ENCODE results near the gene MKI67.

Gene MKI67

DNA sequence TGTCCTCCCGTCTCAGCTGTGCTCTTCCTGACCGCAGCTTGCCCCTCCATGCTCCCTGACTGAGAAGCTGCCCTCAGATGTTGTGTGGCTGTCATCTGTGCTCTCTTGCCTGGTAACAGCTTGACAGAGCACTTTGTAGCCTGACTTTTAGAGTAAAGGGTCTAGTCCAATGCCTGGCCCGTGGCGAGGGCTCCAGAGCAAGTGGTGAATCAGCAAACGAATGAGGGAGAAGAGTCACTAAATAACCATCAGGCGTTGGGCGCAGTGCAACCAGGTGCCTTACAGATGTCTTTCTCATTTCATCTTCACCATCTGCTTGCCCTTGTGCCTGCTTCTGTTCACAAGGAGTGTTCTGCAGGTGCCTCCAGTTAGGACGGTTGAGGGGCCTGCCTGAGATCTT, 45.6 kb downstream of the MKI67 start:
- DNase-seq: no peak

DNA sequence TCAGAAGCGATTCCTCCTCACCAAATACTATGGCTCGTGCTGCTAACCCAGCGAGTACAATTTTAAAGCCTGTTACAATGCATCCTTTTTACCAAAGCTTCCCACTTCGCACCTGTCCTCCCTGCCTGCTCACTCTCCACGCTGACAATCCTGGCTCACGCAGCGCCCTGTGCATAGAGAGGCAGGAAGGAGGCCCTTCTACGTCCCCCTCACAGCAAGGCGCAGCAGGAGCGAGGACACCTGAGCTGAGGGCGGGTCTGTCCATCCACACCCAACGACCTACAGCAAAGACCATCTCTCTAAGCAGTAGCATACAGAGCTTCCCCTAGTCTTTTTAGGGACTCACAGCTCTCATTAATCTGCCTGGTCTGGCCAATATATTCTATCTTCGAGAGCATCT, 46.0 kb downstream of the MKI67 start:
- DNase-seq: no peak

GRCh38 chr10:128078136-128078969, 47.9 kb downstream of the MKI67 start:
- no peak for DNase-seq

- no peak for DNase-seq
These were observed 48.9 kb downstream of the MKI67 start for GRCh38 chr10:128077155-128077875.

DNA sequence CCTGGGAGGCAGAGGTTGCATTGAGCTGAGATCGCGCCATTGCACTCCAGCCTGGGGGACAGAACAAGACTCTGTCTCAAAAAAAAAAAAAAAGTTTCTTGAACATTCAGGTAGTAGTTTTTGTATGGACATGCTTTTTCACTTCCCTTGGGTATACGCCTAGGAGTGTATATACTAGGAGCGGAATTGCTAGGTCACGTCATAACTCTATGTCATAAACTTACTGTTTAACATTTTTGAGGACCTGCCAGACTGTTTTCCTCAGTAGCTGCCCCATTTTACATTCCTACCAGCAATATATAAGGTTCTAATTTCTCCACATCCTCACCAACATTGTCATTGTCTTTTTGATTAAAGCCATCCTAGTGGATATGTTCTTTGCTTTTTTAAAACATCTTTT, 51.6 kb downstream of the MKI67 start:
- no peak for DNase-seq

DNA sequence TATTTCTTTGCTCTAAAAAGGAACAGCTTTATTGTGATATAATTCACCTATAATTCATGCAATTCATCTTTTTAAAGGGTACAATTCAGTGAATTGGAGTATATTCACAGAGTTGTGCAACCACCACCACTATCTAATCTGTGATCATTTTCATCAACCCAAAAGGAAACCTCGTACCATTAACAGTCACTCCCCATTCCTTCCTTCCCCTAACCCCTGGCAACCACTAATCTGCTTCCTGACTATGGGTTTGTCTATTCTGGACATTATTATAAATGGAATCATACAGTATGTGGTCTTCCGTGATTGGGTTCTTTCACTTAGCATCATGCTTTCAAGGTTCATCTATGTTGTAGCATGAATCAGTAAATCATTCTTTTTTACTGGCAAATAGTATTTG, 52.3 kb downstream of the MKI67 start:
- no peak for DNase-seq

DNA sequence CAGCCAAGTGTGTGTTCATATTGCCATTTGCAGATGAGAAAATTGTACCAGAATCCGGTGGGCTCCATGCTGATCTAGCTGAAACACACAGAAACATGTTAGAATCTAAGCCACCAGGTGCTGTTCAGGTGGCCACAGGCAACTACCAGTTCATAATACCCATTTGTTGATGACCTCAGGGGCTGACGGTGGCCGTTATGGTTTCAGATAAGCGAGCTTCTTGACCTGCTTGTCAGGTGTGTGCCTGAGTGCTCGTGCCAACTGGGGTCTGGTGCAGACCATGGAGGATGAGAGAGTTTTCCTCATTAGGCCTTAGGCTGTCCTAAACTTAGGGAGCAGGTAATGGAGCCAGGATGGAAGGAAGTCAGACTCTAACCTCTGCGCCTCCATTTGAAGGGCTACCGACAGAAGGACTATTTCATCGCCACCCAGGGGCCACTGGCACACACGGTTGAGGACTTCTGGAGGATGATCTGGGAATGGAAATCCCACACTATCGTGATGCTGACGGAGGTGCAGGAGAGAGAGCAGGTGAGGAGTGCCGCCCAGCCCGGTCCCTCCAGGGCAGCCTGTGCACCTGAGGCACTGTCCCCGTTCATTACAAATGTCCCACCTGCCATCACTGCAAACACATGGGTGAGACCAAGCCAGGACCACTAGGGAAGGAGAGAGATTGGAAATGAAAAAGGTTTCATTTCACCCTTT, 53.1 kb downstream of the MKI67 start:
- DNase-seq: no peak

DNA sequence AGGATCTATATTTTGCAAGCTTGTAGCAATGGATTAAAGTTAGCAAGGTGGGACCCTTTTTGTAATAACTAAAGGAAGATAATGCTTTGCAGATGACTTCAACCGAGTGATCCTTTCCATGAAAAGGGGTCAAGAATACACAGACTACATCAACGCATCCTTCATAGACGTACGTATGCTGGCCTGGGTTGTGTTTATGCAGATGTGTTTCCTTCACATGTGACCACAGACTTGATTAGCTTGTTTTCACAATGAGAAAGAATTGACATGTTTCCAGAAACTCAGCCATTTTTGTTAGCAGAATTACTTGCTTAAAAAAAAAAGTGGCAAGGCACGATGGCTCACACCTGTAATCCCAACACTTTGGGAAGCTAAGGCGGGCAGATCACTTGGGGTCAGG, 54.2 kb downstream of the MKI67 start:
- DNase-seq: no peak

DNA sequence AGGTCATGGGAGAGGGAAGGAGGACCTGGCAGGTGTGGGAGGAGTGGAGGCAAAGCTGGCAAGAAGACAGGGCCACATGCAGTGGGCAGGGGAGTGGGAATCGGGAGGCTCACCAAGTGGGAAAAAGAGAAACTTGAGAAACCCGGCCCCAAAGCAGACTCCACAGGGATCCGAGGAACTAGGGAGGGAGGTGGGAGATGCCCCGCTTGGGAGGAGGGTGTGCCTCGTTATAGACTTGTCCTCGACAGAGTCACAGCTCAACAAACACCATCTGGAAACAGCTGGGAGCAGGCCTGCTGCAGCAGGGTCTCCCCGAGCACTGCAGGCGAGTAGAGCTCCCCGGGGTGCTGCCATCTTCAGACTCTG, 54.8 kb downstream of the MKI67 start:
- no peak for DNase-seq

DNA sequence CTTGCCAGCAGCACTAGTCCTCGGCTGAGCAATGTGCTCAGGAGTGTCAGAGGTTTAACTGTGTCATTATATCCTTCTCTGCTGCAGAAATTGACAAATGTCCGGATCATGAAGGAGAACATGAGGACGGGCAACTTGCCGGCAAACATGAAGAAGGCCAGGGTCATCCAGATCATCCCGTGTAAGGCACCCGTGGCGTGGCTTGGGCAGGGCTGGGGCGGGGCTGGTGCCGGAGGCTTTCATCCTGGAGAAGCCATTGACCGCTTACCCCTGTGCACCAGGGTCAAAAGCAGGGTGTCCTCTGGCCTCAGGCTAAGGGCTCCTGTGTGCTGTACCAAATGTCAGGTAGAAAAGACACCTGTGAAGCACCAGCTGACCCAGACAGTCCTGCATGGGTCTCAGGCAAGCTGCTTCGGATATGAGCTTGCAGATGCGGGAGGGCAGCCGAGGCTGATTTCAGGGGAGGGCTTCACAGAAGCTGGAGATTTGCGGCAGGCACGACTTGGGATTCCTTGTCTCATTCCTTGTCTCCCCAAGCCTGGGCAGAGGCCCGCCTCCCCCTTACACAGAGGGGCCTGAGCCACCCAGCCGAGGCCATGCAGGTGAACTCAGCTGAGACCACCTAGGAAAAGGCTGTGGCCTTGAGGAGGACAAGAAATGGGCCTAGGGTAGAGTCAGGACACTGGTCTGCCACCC, 55.4 kb downstream of the MKI67 start:
- no peak for DNase-seq

DNA sequence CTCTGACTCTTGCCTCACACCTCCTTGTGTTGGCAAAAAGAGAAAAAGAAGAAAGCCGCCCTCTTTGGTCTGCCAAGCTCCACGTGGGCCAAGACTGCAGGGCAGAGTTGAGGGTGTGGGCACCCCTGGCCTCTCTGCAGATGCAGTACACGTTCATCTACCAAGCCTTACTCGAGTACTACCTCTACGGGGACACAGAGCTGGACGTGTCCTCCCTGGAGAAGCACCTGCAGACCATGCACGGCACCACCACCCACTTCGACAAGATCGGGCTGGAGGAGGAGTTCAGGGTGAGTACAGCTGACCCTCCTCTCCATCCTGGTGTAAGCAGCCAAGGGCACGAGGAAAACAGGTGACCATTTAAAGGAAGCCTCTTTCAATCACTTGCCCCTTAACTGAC, 56.1 kb downstream of the MKI67 start:
- no peak for DNase-seq

GRCh38 chr10:128069351-128070051, 56.7 kb downstream of the MKI67 start:
- peak; percentile 4 for DNase-seq

DNA sequence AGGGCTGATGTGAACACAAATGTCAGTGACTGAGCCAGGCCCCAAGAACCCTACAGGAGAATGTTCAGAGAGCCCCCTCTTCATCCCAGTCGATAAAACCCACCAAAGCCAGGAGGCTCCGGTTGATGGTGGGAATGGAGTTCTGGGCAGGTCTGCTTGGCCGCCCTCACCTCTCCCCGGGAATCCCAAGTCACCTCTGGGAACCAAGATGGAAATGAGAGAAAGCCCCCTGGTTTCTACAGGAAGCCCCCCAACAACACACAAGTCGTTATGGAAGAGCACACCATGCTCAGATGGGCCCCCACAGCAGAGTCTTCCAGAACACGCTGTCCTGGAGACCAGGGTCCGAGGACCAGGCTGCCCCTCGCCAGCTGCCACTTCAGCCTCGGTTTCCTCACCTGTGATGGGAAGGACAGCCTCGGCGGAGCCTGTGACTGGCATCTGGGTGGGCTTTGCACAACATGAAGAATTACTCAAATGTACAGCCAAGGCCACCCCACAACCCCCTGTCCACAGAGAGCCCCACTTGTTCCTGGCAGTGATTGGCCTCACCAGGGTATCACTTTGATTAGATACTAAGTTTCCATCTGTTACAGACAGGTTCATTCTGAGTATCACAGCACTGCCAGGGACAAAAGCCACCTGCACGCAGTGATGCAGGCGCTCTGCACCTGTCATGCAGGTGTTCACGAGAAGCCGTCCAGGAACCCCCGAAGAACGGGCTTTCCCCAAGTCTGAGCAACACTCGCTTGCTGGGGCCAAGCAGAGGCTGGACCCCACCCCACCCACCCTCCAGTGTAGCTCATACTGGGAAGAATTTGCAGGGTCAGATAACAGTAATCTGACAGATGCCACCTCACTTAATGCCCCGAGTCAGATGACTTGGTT, 57.6 kb downstream of the MKI67 start:
- DNase-seq: no peak

GRCh38 chr10:128067691-128068397, 58.4 kb downstream of the MKI67 start:
- no peak for DNase-seq

- no peak for DNase-seq
These were observed 59.3 kb downstream of the MKI67 start for GRCh38 chr10:128066870-128067382.

GRCh38 chr10:128065881-128066534, 60.2 kb downstream of the MKI67 start:
- DNase-seq: no peak

DNA sequence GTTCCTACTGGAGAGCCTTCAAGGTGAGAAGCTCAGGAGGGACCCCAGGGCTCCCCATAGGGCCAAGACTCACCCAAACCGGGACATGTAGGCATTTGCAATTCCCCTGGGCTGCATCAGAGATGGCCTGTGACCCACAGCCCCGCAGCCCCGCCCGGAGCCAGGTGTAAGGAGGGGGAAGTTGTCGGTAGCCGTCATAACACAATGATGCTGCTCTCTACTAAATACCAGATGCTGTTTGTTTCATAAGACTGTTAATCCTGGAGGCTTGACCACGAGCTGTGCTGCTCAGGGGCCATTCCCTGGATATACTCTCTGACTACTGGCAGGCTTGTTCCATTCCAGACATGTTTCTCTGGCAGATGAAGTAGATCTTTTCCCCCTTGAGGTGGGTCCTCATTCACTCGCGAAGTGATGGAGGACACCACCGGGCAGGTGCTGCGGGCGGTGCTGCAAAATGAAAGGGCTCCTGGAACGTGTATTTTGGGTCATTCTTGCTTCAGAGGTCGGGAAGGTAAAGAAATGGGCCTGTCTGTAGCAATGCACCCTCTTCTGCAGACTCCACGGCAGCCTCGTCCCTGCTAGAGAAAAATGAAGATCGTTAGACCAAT, 61.1 kb downstream of the MKI67 start:
- no peak for DNase-seq

- DNase-seq: no peak
These were observed 61.9 kb downstream of the MKI67 start for GRCh38 chr10:128064108-128064969.

DNA sequence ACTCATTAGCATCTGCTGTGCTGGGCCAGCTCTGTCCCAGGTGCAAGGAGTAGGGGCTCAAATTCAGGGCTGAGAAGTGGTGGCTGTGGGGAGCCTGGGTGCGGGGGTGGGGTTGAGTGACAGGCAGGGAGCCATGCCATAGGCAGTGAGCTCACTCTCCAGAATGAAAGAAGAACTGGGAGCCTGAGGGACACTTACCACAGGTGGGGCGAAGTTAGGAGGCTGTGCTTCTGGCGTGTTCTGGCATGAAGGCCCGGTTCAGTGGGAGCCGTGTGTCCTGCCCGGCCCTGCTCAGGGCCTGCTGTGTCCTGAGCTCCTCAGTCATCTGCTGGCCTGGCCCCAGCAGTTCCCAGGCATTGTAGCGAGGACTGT, 62.5 kb downstream of the MKI67 start:
- no peak for DNase-seq

All from DMS 273 treated with DMSO at 0.1 percent for 48 hours (cell line).